Fibroblast of skin of left biceps (primary cell): ENCODE measurements around the gene TRAPPC3.
A peak's percentile ranks its signal among the peaks of the same experiment; 100 is the strongest.

Source experiments
- DNase-seq, 2 experiments: peaks; one replicate each; pipeline ENCODE4 v3.0.0-alpha.2; 2013; ENCODE audit warnings: low read depth in 2 of 2

TRAPPC3 gene

GRCh38 chr1:36100376-36100775 lies 48.9 kb downstream of the TRAPPC3 start:
- no peak for DNase-seq

- DNase-seq: peak in 1 of 2 experiments; percentile 37
These were observed 49.5 kb downstream of the TRAPPC3 start for GRCh38 chr1:36099681-36100341.

DNA sequence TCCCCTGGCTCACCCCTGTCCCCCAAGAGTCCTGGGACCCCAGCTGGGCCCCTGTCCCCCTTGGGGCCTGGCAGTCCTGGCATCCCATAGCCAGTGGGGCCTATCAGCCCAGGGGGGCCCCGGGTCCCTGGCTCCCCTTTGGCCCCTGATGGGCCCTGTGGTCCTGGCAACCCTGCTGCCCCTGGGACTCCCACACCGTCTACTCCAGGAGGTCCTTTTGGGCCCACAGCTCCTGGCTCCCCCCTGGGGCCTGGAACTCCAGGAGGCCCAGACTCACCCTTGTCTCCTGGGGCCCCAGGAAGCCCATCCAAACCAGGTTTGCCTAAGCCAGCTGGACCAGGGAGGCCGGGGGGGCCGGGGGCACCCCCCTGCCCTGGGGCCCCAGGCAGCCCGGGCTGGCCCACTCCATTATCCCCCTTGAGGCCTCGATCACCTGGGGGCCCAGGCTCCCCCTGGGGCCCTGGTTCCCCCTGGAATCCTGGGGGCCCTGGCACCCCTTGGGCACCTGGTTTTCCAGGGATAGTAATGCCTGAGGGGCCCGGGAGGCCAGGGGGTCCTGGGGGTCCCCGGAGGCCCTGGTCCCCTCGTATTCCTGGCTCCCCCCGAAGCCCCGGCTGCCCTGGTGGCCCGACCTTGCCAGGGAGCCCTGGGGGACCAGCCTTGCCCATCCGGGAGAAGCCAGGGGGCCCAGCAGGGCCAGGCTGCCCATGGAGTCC lies 50.5 kb downstream of the TRAPPC3 start:
- DNase-seq: no peak

DNA sequence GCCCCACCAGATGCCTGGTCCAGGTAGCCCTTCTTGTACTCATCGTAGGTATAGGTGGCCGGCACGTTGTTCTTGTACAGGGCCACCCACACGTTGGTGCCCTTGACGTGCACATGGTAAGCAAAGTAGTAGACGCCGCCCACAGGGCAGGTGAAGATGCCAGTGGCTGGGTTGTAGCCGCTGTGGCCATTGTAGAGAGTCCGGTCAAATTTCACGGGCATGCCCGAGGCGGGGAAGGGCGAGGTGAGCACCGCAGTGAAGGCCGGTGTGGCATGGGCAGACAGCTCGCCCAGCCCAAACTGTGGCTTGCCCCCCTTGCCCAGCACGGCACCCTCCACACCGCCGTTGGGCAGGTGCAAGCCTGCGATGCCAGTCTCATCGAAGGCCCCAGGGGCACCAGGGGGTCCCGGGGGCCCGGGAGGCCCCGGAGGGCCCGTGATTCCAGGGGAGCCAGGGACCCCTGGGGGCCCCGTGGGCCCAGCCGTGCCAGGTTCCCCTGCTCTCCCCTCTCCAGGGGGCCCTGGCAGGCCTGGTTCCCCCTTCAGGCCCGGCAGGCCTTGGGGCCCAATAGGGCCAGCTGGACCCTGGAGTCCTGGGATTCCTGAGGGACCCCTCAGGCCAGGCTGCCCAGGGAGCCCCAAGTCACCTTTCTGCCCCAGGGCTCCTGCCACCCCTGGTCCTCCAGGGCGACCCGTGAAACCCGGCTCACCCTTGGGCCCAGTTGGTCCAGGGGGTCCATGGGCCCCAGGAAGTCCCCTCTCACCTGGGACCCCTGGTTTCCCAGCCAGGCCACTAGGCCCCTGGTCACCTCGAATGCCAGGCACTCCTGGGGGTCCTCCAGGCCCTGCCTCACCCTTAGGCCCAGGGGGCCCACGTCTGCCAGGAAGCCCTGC lies 51.3 kb downstream of the TRAPPC3 start:
- DNase-seq: no peak

DNA sequence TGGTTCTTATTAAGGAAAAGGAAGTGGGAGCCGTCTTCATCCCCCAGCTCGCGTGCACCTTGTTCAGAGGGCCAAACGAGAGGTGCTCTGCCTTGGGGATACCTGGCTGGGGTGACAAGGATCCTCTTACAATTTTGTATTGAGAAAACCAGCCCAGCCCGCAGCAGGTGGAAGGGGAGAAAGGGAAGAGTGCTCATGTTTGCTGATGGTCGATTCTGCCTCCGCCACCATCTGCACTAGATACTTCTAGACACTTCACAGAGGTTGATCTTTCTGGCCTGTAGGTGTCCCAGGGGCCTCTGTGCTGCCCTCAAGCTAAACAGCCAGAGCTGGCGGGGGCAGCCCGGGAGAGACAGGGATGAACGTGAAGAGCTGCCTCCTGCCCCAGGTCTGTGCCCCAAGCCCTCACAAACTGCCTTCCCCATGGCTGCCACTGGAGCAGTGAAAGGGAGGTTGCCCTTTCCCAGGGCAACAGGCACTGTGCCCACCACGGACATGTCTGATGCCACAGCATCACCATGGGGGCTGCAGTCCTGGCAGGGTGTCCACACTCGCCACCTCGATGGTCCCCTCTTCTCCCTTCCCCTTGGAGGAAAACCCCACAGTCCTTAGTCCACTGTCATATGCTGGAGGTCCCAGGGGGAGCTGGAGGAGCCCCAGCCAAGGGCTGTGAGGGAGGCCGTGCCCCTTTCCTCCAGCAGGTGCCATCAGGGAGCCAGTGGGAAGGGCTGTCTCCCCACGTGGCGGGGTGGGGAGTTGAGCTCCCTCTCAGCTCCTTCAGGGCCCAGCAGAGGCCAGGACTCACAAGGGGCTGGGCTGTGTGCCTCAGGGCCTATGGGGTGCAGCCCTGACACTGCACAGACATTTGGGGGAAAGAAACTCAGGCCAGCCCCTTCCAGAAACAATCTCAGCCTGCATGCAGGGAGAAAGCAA lies 52.5 kb downstream of the TRAPPC3 start:
- DNase-seq: no peak

- DNase-seq: no peak
These were observed 53.4 kb downstream of the TRAPPC3 start for GRCh38 chr1:36095760-36096405.

GRCh38 chr1:36094621-36095061 lies 54.6 kb downstream of the TRAPPC3 start:
- DNase-seq: no peak

GRCh38 chr1:36093929-36094328 lies 55.4 kb downstream of the TRAPPC3 start:
- no peak for DNase-seq

DNA sequence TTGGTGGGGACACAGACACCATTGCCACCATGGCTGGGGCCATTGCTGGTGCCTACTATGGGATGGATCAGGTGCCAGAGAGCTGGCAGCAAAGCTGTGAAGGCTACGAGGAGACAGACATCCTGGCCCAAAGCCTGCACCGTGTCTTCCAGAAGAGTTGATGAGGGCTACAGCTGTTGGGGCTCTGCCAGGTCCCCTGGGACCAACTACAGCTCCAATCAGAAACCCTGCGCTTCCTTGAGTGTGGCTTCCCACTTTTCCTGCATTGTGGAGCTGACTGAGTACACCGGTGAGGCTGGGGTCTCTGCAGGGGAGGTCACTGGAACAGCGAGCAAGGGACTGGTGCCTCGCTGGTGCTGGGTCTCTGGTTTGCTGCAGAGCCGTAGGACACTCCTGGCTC lies 56.1 kb downstream of the TRAPPC3 start:
- DNase-seq: no peak

- DNase-seq: no peak
These were observed 56.5 kb downstream of the TRAPPC3 start for GRCh38 chr1:36092798-36093185.

DNA sequence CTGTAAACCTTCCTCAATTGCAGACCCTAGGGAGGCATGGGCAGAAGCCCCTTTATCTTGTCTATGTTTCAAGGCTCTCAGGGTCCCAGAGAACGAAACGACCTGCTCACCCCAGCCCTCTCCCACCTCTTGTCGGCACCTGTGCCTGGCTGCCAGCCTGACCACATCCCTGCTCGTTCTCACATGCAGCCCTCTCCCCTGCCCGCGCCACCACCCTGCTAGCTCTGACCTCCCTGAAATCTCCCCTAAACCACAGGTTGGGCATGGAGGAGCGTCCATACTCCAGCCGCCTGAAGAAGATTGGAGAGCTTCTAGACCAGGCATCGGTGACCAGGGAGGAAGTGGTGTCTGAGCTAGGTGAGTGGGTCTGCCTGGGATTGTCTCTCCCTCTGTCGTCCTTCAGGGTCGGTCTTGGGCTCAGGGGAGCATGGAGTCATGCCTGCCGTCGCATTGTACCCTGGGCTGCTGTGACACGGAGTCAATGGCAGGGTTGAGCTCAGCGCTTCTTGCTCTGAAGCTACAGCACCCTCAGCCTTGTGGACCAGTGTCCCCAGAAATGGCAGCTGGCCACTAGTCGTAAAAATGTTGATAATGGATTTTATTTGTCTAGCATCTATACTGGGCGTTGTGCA lies 57.0 kb downstream of the TRAPPC3 start:
- no peak for DNase-seq

DNA sequence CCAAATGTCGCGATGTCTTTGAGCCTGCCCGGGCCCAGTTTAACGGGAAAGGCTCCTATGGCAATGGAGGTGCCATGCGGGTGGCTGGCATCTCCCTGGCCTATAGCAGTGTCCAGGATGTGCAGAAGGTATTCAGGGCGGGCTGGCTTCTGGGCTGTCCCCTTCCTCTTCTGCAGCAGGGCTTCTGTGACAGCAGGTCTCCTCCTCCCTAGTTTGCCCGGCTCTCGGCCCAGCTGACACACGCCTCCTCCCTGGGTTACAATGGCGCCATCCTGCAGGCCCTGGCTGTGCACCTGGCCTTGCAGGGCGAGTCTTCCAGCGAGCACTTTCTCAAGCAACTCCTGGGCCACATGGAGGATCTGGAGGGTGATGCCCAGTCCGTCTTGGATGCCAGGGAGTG lies 57.6 kb downstream of the TRAPPC3 start:
- no peak for DNase-seq

DNA sequence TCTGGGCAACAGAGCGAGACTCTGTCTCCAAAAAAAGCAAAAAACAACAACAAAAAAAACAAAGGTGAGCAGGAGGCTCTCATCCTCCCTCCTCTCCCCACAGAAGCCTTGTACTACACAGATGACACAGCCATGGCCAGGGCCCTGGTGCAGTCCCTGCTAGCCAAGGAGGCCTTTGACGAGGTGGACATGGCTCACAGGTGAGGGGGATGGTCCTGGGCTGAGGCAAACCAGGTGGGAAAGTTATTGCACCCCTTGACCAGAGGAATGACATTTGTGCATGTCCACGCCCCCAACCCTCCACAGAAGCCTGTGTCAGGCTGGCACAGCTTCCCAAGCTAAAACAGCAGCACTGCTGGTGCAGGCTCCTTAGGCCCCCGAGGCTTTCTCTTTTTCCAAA lies 58.1 kb downstream of the TRAPPC3 start:
- DNase-seq: no peak

DNA sequence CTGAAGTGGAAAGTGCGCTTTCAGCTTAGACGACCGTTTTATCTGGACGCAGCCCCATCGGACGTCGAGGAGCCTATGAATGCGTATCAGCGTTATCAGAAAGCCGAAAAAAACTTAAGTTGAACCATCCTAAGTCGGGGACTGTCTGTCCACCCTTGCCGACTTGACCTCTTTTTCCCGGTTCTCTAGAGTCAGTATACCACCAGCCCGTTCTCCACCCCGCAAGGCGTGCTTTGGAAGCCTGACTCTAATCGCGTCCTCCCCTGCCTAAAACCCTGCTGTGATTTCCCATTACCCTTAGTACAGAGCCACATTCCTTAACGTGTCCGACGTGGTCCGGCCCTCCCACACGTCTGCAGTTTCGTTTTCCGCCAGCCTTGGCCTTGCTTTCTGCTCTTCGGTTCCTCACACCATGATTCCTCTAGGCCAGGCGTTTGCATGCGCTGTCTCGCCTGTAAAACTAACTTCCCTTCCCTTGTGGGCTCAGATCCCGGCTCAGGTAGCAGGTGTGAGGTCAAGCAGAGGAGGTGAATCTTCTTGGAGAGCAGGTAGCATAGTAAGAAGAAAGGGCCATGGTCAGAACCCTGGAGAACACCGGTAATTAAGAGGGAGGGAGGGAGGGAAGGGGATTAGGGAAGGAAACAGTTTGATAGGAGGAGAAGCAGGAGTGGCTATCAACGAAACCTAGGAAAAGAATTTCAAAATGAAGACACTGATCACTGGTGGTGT lies 59.7 kb downstream of the TRAPPC3 start:
- no peak for DNase-seq

GRCh38 chr1:36088577-36089392 lies 60.5 kb downstream of the TRAPPC3 start, which contains the start of gene ADPRS:
Gene ADPRS (plus strand): TSS chr1:36088892. CDS start chr1:36088905, 13 bp downstream.
- peak; percentile 67 to 68 for DNase-seq

DNA sequence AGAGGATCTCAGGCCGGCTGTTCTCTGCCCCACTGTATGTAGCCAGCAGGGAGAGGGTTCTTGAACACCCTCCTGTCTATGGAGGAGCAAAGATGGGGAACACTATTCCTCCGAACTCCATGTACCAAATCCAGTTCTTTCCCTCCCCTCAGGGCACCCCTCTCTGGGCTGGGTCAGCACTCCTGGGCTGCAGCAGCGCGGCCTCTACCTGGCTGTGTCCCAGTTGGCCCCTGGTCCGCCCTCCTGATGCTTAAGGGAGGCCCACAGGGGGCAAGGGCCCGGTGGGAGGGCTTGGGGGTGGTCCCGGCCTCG lies 61.1 kb downstream of the TRAPPC3 start:
- no peak for DNase-seq

DNA sequence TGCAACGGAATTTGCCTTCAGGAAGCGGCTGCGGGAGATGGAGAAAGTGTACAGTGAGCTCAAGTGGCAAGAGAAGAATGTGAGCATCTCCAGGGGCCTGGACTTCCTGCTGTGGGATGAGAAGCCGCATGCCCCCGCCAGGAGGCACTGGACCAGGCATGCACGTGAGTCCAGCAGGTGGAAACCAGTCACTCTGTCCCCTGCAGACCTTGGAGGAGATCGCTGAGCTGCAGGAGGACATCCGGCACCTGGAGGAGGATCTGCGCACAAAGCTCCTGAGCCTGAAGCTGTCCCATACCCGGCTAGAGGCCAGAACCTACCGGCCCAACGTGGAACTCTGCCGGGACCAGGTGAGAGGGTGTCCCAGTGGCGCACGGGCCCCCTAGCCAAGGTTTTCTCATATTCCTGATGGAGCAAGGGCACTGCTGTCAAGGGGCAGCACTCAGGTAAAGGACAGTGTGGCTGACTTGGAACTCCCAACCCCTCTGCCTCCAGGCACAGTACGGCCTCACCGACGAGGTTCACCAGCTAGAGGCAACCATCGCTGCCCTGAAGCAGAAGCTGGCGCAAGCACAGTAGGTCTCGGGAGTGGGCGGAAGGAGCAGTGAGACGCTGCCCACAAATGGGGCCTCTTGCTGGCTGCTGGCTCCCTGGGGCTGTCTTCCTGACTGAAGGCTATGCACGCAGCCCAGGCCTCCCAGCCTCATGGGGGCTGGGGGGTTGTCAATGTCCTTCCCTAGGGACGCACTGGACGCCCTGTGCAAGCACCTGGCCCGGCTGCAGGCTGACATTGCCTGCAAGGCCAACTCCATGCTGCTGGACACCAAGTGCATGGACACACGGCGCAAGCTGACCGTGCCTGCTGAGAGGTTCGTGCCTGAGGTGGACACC lies 61.8 kb downstream of the TRAPPC3 start:
- no peak for DNase-seq
